Nucleus accumbens (tissue), 56 donors: Measurements from ENCODE around the gene FBLN2.

Experiments
- DNase-seq, 56 donors: peaks; one replicate each; lab custom pipeline; 2025; lab: John Stamatoyannopoulos, UW

Gene FBLN2

GRCh38 chr3:13575459-13576061 lies 26.6 kb downstream of the FBLN2 start:
- DNase-seq: peak in 1 of 56 donors; percentile 16

- DNase-seq: no peak
Observed at GRCh38 chr3:13577181-13578121, 28.5 kb downstream of the FBLN2 start.

- no peak for DNase-seq
Observed at GRCh38 chr3:13578251-13578650, 29.3 kb downstream of the FBLN2 start.

- DNase-seq: no peak
Observed at GRCh38 chr3:13579063-13579462, 30.1 kb downstream of the FBLN2 start.

GRCh38 chr3:13580256-13581023 lies 31.5 kb downstream of the FBLN2 start:
- DNase-seq: no peak

- DNase-seq: no peak
Observed at GRCh38 chr3:13581485-13582365, 32.8 kb downstream of the FBLN2 start.

GRCh38 chr3:13582366-13583250 lies 33.7 kb downstream of the FBLN2 start:
- DNase-seq: no peak

- DNase-seq: no peak
Observed at GRCh38 chr3:13583251-13584180, 34.6 kb downstream of the FBLN2 start.

GRCh38 chr3:13584427-13584891 lies 35.5 kb downstream of the FBLN2 start:
- DNase-seq: no peak

GRCh38 chr3:13584901-13585300 lies 36.0 kb downstream of the FBLN2 start:
- no peak for DNase-seq

- no peak for DNase-seq
Observed at GRCh38 chr3:13587442-13587841, 38.5 kb downstream of the FBLN2 start.

GRCh38 chr3:13588221-13588701 lies 39.3 kb downstream of the FBLN2 start:
- DNase-seq: no peak

GRCh38 chr3:13588993-13589392 lies 40.1 kb downstream of the FBLN2 start:
- DNase-seq: no peak

GRCh38 chr3:13590841-13591520 lies 42.1 kb downstream of the FBLN2 start:
- DNase-seq: no peak

GRCh38 chr3:13593615-13594014 lies 44.7 kb downstream of the FBLN2 start:
- no peak for DNase-seq

- no peak for DNase-seq
Observed at GRCh38 chr3:13594146-13594545, 45.2 kb downstream of the FBLN2 start.

- no peak for DNase-seq
Observed at GRCh38 chr3:13594991-13595421, 46.1 kb downstream of the FBLN2 start.
